Breast epithelium (tissue), 3 donors: ENCODE data around the gene GEMIN4.

Source experiments
- CTCF ChIP-seq, 3 donors: fragments of 450-650 bp; IDR thresholded peaks; one replicate each; pipeline ENCODE4 v1.5.1; 2016 to 2017; ENCODE audit warnings: antibody characterized with exemption in 3 of 3, mild to moderate bottlenecking in 3 of 3, moderate library complexity in 3 of 3
- POLR2A ChIP-seq: fragments of 450-650 bp; IDR thresholded peaks from one replicate; pipeline ENCODE4 v1.6.1; 2016; ENCODE audit warnings: antibody characterized with exemption, mild to moderate bottlenecking, moderate library complexity
- POLR2AphosphoS5 ChIP-seq, 3 donors: sonication (generic); formaldehyde crosslinking; IDR thresholded peaks; one replicate each; pipeline ENCODE4 v1.6.1; 2017; ENCODE audit warnings: antibody characterized with exemption in 3 of 3

GRCh38 chr17:742147-742793 lies 9.8 kb downstream of the GEMIN4 start:
- TF ChIP-seq CTCF (IDR thresholded peaks at IDR 0.05) (no peak), POLR2A (no peak), POLR2AphosphoS5 (IDR thresholded peaks at IDR 0.05) (no peak)
